Measurements from ENCODE around the gene DPYD.

Gene DPYD

GRCh38 chr1:97784661-97785060 lies 136.2 kb downstream of the DPYD start:
- no peak overlapping the region for H2BK120ac ChIP-seq (ENCODE audit: low read depth, low read length)
- H3K27me3 ChIP-seq (ENCODE audit: control insufficient read depth in 3 of 3, insufficient read depth in 3 of 3, low read depth in 1 of 3, low read length in 3 of 3), result no peaks in the 10 kb centered on the region
- H3K23ac ChIP-seq (ENCODE audit: low read depth, low read length, poor library complexity), result no peak overlapping the region
- H2BK12ac ChIP-seq (ENCODE audit: low read length), result no peak overlapping the region
- no peaks in the 10 kb centered on the region for H3K79me1 ChIP-seq (ENCODE audit: low read depth, low read length)
- H3K9ac ChIP-seq (ENCODE audit: low read depth, low read length, poor library complexity), result no peak overlapping the region
- H4K8ac ChIP-seq (ENCODE audit: low read depth, low read length), result no peak overlapping the region
- H4K91ac ChIP-seq (ENCODE audit: low read depth, low read length, poor library complexity), result no peak overlapping the region
- no peak for DNase-seq (ENCODE audit: low spot score)
- no peak overlapping the region for H3K4me2 ChIP-seq (ENCODE audit: insufficient read depth, low read length, poor library complexity, severe bottlenecking)
- H3K27ac ChIP-seq (replicated peaks; ENCODE audit: low read length), result no peak overlapping the region
- no peak overlapping the region for H3K14ac ChIP-seq (ENCODE audit: low read length)
- no peak overlapping the region for H3K4ac ChIP-seq (ENCODE audit: low read length)
- H3K36me3 ChIP-seq (replicated peaks in 1 of 2; ENCODE audit: control insufficient read depth in 2 of 2, insufficient read depth in 2 of 2, low read length in 2 of 2), result no peaks in the 10 kb centered on the region
- no peak overlapping the region for H2AFZ ChIP-seq (ENCODE audit: low read length)
- no peaks in the 10 kb centered on the region for H3K4me1 ChIP-seq (ENCODE audit: control insufficient read depth in 2 of 2, insufficient read depth in 1 of 2, low read depth in 1 of 2, low read length in 2 of 2)
- no peak overlapping the region for H2AK5ac ChIP-seq (ENCODE audit: low read depth, low read length)
- no peaks in the 10 kb centered on the region for H3K9me3 ChIP-seq (replicated peaks in 1 of 2; ENCODE audit: control insufficient read depth in 2 of 2, insufficient read depth in 1 of 2, low read depth in 1 of 2, low read length in 2 of 2)
- H3K18ac ChIP-seq (ENCODE audit: low read length), result no peak overlapping the region
- no peak overlapping the region for H2BK5ac ChIP-seq (ENCODE audit: low read length)
- H2BK15ac ChIP-seq (ENCODE audit: low read length), result no peak overlapping the region
- no peak overlapping the region for H3K4me3 ChIP-seq (ENCODE audit: low read length in 2 of 2)

GRCh38 chr1:97783751-97784150 lies 137.1 kb downstream of the DPYD start:
- no peak overlapping the region for H2BK120ac ChIP-seq (ENCODE audit: low read depth, low read length)
- no peak for DNase-seq (ENCODE audit: low spot score)
- no peak overlapping the region for H2BK12ac ChIP-seq (ENCODE audit: low read length)
- H3K4ac ChIP-seq (ENCODE audit: low read length), result no peak overlapping the region
- no peaks in the 10 kb centered on the region for H3K79me1 ChIP-seq (ENCODE audit: low read depth, low read length)
- no peak overlapping the region for H2BK15ac ChIP-seq (ENCODE audit: low read length)
- no peak overlapping the region for H4K8ac ChIP-seq (ENCODE audit: low read depth, low read length)
- H3K9me3 ChIP-seq (replicated peaks in 1 of 2; ENCODE audit: control insufficient read depth in 2 of 2, insufficient read depth in 1 of 2, low read depth in 1 of 2, low read length in 2 of 2), result no peaks in the 10 kb centered on the region
- no peak overlapping the region for H3K14ac ChIP-seq (ENCODE audit: low read length)
- H3K36me3 ChIP-seq (replicated peaks in 1 of 2; ENCODE audit: control insufficient read depth in 2 of 2, insufficient read depth in 2 of 2, low read length in 2 of 2), result no peaks in the 10 kb centered on the region
- H2AFZ ChIP-seq (ENCODE audit: low read length), result no peak overlapping the region
- H2BK5ac ChIP-seq (ENCODE audit: low read length), result no peak overlapping the region
- H3K27me3 ChIP-seq (ENCODE audit: control insufficient read depth in 3 of 3, insufficient read depth in 3 of 3, low read depth in 1 of 3, low read length in 3 of 3), result no peaks in the 10 kb centered on the region
- no peak overlapping the region for H3K23ac ChIP-seq (ENCODE audit: low read depth, low read length, poor library complexity)
- H4K91ac ChIP-seq (ENCODE audit: low read depth, low read length, poor library complexity), result no peak overlapping the region
- no peaks in the 10 kb centered on the region for H3K4me1 ChIP-seq (ENCODE audit: control insufficient read depth in 2 of 2, insufficient read depth in 1 of 2, low read depth in 1 of 2, low read length in 2 of 2)
- no peak overlapping the region for H3K27ac ChIP-seq (replicated peaks; ENCODE audit: low read length)
- H3K18ac ChIP-seq (ENCODE audit: low read length), result no peak overlapping the region
- no peak overlapping the region for H3K4me2 ChIP-seq (ENCODE audit: insufficient read depth, low read length, poor library complexity, severe bottlenecking)
- H3K9ac ChIP-seq (ENCODE audit: low read depth, low read length, poor library complexity), result no peak overlapping the region
- H3K4me3 ChIP-seq (ENCODE audit: low read length in 2 of 2), result no peak overlapping the region
- H2AK5ac ChIP-seq (ENCODE audit: low read depth, low read length), result no peak overlapping the region
- WGBS, 2 donors (ENCODE audit: extremely low coverage in 2 of 2, insufficient read length in 2 of 2, insufficient replicate concordance in 1 of 2), result no CpG with 5 or more reads among the region's 2 CpGs

- WGBS, 2 donors (ENCODE audit: extremely low coverage in 2 of 2, insufficient read length in 2 of 2, insufficient replicate concordance in 1 of 2), result no CpG with 5 or more reads among the region's 4 CpGs
- H2BK5ac ChIP-seq (ENCODE audit: low read length), result no peak overlapping the region
- no peak overlapping the region for H3K14ac ChIP-seq (ENCODE audit: low read length)
Measured at GRCh38 chr1:97781762-97782337, 139.0 kb downstream of the DPYD start.

GRCh38 chr1:97780884-97781283 lies 139.9 kb downstream of the DPYD start:
- H3K4ac ChIP-seq (ENCODE audit: low read length), result no peak overlapping the region
- no peaks in the 10 kb centered on the region for H3K9me3 ChIP-seq (replicated peaks in 1 of 2; ENCODE audit: control insufficient read depth in 2 of 2, insufficient read depth in 1 of 2, low read depth in 1 of 2, low read length in 2 of 2)
- DNase-seq (ENCODE audit: low spot score), result no peak
- no peak overlapping the region for H2BK5ac ChIP-seq (ENCODE audit: low read length)
- WGBS, 2 donors (ENCODE audit: extremely low coverage in 2 of 2, insufficient read length in 2 of 2, insufficient replicate concordance in 1 of 2), result no CpG with 5 or more reads among the region's 2 CpGs
- H4K8ac ChIP-seq (ENCODE audit: low read depth, low read length), result no peak overlapping the region
- no peak overlapping the region for H2AK5ac ChIP-seq (ENCODE audit: low read depth, low read length)
- H3K36me3 ChIP-seq (replicated peaks in 1 of 2; ENCODE audit: control insufficient read depth in 2 of 2, insufficient read depth in 2 of 2, low read length in 2 of 2), result no peaks in the 10 kb centered on the region
- no peaks in the 10 kb centered on the region for H3K4me1 ChIP-seq (ENCODE audit: control insufficient read depth in 2 of 2, insufficient read depth in 1 of 2, low read depth in 1 of 2, low read length in 2 of 2)
- no peak overlapping the region for H3K4me3 ChIP-seq (ENCODE audit: low read length in 2 of 2)
- H3K27me3 ChIP-seq (ENCODE audit: control insufficient read depth in 3 of 3, insufficient read depth in 3 of 3, low read depth in 1 of 3, low read length in 3 of 3), result no peaks in the 10 kb centered on the region
- H4K91ac ChIP-seq (ENCODE audit: low read depth, low read length, poor library complexity), result no peak overlapping the region
- H3K4me2 ChIP-seq (ENCODE audit: insufficient read depth, low read length, poor library complexity, severe bottlenecking), result no peak overlapping the region
- no peak overlapping the region for H3K27ac ChIP-seq (replicated peaks; ENCODE audit: low read length)
- no peak overlapping the region for H2BK120ac ChIP-seq (ENCODE audit: low read depth, low read length)
- H3K18ac ChIP-seq (ENCODE audit: low read length), result no peak overlapping the region
- H2AFZ ChIP-seq (ENCODE audit: low read length), result no peak overlapping the region
- H3K79me1 ChIP-seq (ENCODE audit: low read depth, low read length), result no peaks in the 10 kb centered on the region
- H2BK15ac ChIP-seq (ENCODE audit: low read length), result no peak overlapping the region
- H3K14ac ChIP-seq (ENCODE audit: low read length), result no peak overlapping the region
- H3K23ac ChIP-seq (ENCODE audit: low read depth, low read length, poor library complexity), result no peak overlapping the region
- H2BK12ac ChIP-seq (ENCODE audit: low read length), result no peak overlapping the region
- no peak overlapping the region for H3K9ac ChIP-seq (ENCODE audit: low read depth, low read length, poor library complexity)

More at GRCh38 chr1:97781762-97782337, 139.0 kb downstream of the DPYD start:
- no peak overlapping the region for H3K27ac ChIP-seq (replicated peaks; ENCODE audit: low read length)
- H2BK15ac ChIP-seq (ENCODE audit: low read length), result no peak overlapping the region
- H4K8ac ChIP-seq (ENCODE audit: low read depth, low read length), result no peak overlapping the region
- no peak overlapping the region for H3K4me3 ChIP-seq (ENCODE audit: low read length in 2 of 2)
- H3K4me2 ChIP-seq (ENCODE audit: insufficient read depth, low read length, poor library complexity, severe bottlenecking), result no peak overlapping the region
- no peak for DNase-seq (ENCODE audit: low spot score)
- no peak overlapping the region for H2AFZ ChIP-seq (ENCODE audit: low read length)
- H2AK5ac ChIP-seq (ENCODE audit: low read depth, low read length), result no peak overlapping the region
- H2BK12ac ChIP-seq (ENCODE audit: low read length), result no peak overlapping the region
- no peaks in the 10 kb centered on the region for H3K4me1 ChIP-seq (ENCODE audit: control insufficient read depth in 2 of 2, insufficient read depth in 1 of 2, low read depth in 1 of 2, low read length in 2 of 2)
- H4K91ac ChIP-seq (ENCODE audit: low read depth, low read length, poor library complexity), result no peak overlapping the region
- H3K9me3 ChIP-seq (replicated peaks in 1 of 2; ENCODE audit: control insufficient read depth in 2 of 2, insufficient read depth in 1 of 2, low read depth in 1 of 2, low read length in 2 of 2), result no peaks in the 10 kb centered on the region
- no peak overlapping the region for H3K23ac ChIP-seq (ENCODE audit: low read depth, low read length, poor library complexity)
- H3K4ac ChIP-seq (ENCODE audit: low read length), result no peak overlapping the region
- no peak overlapping the region for H2BK120ac ChIP-seq (ENCODE audit: low read depth, low read length)
- H3K18ac ChIP-seq (ENCODE audit: low read length), result no peak overlapping the region
- no peak overlapping the region for H3K9ac ChIP-seq (ENCODE audit: low read depth, low read length, poor library complexity)
- H3K36me3 ChIP-seq (replicated peaks in 1 of 2; ENCODE audit: control insufficient read depth in 2 of 2, insufficient read depth in 2 of 2, low read length in 2 of 2), result no peaks in the 10 kb centered on the region
- H3K79me1 ChIP-seq (ENCODE audit: low read depth, low read length), result no peaks in the 10 kb centered on the region
- H3K27me3 ChIP-seq (ENCODE audit: control insufficient read depth in 3 of 3, insufficient read depth in 3 of 3, low read depth in 1 of 3, low read length in 3 of 3), result no peaks in the 10 kb centered on the region

Measured in neuronal stem cell (in vitro differentiated cells).